Stimulated activated CD8-positive, alpha-beta memory T cell treated with anti-CD3 and anti-CD28 coated beads, Interleukin-4, amount 100 ng/mL, for 24 hours (primary cell): ENCODE measurements around the gene PRIMA1.

Source experiments
- DNase-seq: peaks from one replicate; pipeline ENCODE4 v3.0.0-alpha.2; 2020; ENCODE audit warnings: low read depth

The PRIMA1 gene

DNA sequence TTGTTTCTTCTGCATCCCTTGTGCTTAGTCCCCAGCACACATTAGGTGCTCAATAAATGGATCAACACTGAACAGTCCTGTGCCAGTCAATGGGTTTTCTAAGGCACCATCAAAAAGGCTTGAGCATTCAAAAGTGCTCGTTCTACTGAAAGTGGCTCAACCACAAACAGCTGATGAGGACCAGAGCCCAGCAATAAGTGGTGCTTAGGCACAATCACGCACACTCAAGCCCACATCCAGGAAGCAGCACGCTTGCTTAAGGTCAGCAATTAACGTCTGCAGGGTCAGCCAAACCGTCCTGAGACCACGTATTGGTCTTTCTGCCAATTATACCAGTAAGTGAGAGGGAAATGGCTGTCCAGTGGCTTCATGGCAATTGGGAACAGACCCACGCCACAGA is 56.5 kb downstream of the PRIMA1 start:
- DNase-seq, result no peak

DNA sequence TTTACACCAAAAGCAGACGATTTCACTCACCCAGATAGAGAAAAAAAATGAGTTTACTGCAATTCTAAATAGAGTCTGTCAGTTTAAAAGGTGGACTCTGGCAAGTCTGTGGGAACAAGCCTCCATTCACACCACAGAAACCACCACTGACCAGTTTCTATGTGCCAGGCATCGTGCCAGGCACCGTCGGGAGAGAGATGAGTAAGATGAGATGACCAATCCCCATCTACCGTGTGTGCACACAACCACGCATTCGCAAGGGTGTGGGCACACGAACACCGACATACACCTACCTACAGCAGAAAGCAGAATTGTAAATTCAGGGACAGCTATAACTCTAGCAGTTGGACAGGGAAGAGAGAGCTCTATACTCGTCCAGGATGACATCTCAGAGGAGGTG is 58.3 kb downstream of the PRIMA1 start:
- DNase-seq, result no peak

DNA sequence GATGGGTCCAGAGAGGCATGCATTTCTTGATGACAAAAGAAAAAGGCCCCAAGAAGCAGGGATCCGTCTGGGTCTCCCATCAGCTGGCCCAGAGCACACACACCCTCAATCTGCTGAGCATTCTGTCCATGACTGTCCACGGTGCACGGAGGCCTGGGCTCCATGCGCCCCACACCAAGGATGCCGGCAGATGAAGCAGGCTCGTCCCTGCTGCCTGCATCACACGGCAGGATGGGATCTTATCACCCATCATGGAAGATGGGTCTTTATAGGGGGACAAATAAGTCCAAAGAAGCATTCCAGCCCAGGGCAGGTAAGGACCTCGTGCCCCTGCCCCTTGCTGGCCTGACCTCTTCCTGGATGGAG is 59.7 kb downstream of the PRIMA1 start:
- no peak for DNase-seq

DNA sequence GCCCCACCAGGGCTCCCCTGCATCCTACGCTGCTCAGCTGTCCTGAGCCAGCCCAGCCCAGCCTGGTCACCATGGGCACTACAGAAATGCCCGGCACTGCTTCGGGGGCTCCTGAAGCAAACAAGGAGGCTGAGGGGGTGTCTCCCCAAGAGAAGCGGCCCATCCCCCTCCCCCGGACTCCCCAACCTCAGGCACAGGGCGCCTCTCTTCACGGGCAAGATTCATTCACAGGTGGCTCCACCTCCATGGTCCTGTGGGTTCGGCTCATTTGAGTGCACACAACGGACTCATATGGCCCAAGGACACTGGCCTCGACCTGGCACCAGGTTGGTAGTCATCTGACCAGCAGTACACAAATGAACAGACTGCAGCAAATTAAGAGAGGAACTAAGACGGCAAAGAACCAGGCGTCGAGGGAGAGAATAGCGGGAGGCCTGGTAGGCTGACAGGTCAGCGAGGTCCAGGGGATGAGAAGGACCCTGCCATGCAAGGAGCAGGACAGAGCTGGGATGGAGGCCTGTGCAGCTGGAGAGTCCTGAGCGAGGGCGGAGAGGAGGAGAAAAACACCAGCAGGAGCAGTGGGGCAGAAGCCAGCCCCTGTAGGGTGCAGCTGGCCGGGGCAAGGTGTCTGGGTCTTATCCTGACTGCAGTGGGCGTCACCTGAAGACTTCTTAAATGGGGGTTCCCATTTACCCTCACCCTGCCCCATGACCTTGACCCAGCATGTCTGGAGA is 60.2 kb downstream of the PRIMA1 start:
- DNase-seq, result no peak

DNA sequence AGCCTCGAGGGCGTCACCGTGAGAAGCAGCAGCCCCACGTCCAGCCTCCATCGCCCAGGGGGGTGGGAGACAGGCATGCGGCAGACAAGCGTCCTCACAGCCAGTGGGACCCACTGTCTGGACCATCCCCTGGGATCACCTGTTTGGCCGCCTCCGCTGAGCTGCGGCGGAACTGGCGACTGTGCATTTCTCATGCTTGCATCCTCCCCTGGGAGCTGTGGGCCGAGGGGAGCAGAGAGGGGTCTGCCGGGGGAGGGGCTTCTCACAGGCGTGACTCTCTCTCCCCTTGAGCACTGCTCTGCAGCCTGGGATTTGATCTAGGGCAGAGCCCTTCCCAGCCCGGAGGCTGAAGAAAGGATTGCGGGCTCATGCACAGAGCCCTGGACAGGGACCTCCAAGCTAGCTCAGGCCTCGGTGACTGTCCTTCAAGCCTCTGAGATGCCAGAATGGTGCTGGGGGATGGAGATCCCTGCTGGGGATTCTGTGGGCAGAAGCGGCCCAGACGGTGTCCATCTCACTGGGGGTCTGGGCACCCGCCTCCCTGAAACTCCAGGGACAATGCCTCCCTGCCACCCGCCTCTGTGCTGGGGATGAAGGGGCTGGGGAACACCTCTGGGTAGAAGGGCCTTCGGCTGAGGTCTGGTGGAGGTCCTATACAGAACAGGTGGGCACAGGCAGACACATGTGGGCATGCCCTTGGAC is 61.1 kb downstream of the PRIMA1 start:
- DNase-seq, result no peak

DNA sequence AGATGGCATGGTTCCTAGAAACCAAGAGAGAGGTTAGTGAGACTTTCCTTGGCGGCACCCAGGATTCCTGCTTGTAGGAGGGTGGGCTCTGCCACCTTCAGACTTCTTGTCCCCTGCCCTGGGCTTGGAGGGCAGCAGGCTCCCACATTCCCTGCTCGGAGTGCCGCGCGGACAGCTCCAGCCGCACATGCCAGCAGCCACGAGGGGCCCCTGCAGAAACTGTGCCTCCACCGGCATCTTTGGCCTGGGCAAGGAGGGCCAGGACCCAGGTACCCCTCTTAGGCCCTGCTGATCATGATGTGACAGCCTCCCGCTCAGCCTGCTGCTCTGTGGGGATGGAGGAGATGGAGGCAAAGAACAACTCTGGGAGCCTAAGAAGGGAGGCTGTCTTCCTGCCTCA is 62.3 kb downstream of the PRIMA1 start:
- no peak for DNase-seq

DNA sequence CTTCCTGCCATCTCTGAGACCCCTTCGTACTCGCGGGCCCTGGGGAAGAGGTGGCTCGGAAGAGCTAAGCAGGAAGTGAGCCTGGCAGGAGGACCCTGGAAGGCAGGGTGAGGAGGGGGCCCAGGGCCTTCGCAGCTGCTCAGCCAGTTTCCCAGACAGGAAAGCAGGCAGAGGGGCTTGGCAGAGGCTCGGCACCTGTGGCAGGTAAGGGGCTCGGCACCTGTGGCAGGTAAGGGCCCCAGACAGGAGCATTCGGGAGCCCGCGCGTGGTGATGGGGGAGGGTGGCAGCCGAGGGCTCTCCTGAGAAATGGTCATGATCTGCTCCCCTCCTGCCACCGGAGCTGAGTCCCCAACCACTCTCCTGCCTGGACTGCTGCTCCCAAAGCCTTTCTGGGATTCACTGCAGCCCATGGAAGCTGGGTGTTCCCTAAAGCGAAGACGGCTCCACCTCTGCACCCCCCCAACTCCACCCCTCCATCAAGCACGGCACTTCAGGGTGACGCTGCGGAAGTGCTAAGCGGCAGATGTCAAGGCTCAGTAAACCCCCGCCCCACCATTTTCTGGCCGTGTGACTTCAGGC is 63.2 kb downstream of the PRIMA1 start:
- no peak for DNase-seq

DNA sequence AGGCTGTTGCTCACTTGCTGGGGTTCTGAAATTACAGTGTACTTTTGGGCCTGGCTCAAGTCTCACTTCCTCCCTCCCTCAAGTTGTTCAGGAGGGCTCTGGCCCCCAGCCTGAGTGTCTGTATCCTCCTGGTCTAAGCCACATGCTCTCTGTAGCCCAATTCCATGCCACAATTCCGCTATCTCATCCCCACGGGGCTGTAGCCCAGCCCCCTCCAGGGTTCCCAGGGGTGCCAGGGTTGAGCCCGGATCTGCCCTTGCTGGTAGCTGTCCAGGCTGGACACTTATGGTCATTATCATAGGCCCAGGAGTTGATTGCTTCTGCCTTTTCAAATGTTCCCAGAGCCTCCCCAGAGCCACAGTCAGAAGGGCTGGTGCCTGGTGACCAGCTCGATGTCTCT is 65.3 kb downstream of the PRIMA1 start:
- DNase-seq, result no peak

DNA sequence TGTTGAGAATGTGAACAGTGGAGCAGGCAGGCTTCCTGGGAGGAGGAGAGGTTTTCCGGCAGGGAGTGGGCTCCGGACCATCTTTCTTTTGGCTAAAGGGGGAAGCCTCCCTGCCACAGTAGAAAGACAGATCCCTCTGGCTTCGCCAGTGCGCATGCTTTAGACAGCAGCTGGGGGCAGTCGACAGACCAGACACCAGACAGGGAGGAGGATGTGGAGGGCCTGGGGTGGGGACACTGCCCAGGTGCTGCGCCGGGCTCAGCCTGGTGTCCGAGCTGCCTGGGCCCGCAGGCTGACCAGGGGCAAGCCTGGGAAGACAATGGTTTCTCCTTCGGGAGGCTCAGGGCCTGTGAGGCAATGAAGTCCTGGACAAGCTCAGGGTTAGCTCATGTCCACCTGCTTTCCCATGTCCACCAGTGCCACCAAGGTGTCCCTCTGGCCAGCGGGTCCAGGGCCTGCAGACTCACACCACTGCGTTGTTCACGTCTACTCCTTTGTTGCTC is 67.3 kb downstream of the PRIMA1 start:
- DNase-seq, result no peak

DNA sequence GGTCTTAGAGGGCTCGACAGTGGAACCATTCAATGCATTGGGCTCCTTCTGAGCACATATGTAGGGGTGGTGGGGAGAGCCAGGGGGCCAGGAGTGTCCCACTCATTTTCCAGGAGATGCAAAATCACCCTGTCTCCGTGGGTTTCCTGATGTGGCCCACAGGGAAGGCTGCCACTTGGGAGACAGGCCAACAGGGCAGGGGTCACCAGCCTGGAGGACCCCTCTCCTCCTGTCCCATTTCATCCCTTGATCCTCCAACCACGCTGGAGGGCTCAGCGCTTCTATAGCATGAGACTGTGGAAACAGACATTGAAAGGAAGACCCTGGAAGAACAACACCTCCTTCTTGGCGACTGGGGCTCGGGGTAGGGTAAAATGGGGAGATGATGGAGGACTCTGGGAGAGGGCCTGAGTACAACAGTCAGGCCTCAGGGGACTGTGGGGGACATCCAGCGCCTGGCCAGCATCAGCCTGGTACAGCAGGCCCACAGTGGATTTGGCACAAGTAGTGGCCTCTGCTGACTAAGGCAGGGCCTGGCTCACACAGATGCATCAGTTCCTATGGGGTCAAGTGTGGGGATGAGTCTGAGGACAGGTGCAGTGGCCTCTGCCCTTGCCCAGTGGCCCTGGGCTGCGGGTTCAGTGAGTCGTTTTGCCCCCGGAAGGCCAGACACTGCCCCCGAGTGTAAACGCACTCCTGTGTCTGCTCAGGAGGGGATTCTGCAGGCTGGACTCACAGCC is 68.0 kb downstream of the PRIMA1 start:
- no peak for DNase-seq

DNA sequence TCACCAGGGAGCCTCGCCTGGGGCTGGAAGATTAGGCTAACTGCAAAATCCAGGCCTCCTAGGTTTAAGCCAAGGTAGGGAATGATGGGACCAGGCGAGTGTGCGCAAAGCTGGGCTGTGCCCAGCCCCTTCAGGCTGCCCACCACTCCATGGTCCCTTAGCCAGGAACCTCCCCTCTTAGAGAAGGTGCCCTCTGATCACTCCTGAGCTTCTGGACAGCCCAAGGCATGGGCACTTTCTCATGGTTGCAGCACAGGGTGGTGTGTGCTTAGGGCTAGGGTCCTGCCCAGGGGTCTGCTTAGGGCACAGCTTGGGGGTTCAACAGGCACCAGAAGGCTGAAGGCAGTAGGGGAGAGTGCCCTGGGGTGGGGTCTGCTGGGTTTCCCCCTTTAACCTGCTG is 69.0 kb downstream of the PRIMA1 start:
- DNase-seq, result no peak

DNA sequence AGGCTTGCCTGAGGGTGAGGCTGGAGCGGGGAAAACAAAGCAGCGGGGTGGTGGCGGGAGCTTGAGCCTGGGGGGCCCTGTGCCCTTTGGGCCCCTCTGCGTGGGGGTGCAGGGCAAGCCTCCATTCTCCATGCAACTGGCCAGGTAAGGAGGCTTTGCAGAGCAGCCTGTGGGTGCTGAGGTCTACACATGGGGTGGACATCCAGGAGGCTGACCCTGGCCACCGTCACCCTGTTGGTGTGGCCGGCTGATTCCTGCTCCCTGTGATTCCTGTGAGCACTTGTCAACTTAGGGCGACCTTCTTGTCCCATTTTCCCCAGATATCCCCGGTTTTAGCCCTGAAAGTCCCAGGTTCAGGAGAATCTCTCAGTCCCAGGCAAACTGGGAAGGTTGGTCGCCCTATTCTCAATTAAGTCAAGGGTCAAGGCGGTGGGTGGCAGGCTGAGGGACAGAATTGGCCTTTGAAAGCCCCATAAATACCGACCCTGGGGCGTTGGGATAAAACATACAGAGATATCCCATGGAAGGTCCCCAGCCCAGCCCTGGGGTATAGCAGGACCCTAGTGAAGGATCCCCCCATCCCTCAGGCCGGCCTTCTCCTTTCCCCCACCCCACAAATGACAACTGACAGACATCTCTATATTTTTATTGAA is 70.5 kb downstream of the PRIMA1 start:
- no peak for DNase-seq

DNA sequence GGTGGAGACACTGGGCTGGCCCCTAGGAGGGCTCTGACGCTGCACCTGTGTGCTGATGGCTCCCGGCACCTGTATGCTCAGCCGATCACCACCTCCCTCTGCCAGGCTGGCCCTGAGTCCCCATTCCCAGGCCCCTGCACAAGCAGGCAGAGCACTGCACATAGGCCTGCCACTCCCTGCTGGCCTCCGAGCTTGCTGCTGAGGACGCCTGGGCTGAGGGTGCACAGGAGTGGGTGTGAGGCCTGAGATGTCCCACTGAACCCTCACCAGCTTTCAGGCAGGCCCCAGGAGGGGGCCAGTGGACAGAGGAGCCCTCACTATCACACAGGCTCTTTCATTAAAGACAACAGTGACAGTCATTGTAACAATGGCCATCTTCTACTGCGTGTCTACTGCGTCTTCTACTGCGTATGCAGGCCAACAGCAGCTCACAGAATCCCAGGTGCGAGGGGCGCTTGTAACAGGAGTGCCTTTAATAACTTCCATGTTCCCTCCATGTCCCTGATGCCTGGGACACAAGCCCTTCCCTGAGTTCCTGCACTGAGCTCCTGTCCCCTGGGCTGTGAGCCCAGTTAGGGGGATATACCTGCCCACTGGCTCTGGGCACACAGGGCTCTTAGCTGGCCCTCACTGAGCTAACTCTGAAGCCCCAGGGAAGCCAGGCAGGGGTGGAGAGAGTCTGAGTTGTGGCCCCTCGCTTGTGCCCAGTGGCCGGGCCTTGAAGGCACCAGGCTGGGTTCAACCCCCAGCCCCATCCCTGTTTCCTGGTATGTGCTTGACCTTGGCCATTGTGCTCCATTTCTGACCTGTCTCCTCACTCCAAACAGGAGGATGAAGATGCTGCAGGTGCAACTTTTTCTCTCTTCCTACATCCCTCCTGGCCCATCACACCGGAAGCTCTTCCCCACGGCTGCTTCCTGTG is 71.3 kb downstream of the PRIMA1 start:
- DNase-seq, result no peak

DNA sequence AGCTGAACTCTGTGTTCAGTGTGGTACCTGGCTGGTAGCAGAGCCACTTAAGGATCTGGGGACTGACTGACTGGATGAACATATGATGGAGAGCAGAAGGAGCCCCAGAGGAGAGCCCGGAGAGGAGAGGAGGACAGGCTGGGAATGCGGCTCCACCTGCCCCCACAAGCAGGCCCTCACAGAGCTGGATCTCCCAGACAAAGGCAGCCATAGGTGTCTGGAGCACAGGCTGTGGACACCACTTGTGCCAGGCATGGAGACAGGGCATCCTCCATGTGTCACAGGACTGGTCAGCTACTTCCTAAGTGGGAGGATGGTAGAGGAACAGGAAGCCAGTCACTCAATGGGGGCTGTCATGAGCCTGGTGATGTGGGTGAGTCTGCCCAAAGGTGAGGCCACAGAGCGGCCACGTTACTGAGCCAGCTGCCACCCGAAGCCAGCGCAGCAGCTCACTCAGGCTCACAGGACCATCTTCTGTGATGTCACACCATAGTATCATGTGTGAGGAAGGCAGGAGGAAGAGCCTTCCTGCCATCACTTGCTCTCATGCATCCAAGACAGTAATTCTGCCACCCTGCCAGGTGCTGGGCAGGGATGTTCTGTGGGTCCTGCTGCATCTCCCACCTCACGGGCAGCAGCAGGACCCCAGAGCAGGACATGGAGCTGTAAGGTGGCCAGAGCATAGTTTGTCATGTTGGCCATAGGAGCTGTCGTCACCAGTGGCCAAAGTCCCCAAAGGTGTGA is 72.1 kb downstream of the PRIMA1 start:
- no peak for DNase-seq

DNA sequence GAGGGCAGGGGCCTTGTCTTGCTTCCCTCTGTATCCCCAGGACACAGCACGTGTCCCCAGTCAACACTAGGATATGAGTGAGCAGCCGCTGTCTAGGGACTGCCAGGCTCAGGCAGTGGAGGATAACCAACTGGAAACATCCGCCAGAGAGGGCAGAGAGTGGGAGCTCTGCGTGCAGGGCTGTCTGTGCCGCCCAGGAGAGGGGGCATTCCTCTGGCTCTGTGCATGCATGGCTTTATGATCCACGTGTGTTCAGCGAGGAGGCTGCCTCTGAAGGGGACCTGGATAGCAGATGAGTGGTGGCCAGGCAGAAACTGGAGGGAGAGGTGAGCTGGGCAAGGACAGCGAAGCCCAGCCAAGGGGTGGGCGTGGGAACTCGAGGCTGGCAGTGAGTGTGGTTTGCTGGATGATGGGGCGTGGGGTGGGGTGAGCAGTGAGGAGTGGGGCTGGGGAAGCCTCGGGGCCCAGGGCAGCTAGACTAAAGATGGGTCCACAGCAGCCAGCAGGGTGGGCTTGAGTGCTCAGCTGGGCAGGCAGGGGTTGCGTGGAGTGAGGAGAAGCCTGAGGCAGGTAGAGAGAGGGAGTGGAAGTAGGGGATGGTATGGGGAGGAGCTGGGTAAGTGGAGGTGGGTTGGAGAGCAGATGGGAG is 72.9 kb downstream of the PRIMA1 start:
- no peak for DNase-seq

DNA sequence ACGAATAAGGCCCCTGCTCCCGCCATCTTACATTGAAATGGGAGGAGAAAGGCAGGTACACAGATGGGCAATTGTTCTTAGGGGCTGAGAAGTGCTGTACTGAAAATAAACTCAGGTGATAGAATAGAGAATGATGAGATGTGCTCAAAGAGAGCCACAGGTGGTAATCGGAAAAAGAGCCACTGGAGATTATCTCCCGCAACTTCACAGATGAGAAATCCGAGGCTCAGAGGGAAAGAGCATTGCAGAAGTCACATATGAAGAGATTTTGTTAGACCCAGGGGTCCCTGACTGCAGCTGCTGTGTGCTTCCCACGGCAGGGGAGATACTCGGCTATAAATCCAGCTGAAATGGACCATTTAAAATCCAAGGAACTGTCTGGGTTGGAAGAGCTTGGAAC is 73.7 kb downstream of the PRIMA1 start:
- DNase-seq, result no peak

DNA sequence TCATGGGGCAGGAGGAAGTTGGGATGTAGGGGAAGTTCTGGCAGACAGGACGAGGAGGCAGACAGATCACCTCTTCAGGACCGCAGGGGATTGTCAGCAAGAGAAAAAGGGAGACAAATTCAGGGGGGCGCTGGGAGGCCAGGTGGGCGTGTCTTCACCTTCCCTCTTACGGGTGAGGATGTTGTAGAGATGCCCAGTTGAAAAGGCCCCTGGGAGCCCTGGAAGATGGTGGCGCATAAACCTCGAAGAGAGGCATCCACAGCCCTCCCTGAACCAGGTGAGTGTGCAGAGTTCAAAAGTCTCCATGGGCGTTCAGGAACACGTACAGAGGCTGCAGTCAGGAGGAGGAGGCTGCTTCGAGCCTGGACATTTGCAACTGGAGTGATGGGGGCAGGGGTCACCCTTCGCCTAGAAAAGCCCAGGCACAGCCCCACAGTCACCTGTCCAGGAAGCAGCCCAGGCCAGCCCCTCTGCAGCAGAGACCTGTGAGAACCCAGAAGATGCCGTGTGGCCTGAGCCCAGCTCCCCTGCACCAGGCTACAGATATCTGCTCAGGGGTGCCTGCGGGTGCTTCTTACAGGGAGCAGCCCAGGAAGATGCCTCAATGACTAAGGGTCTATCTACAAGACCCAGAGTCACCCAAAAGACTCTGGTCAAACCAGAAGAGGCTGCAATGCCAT is 74.4 kb downstream of the PRIMA1 start:
- DNase-seq, result no peak

DNA sequence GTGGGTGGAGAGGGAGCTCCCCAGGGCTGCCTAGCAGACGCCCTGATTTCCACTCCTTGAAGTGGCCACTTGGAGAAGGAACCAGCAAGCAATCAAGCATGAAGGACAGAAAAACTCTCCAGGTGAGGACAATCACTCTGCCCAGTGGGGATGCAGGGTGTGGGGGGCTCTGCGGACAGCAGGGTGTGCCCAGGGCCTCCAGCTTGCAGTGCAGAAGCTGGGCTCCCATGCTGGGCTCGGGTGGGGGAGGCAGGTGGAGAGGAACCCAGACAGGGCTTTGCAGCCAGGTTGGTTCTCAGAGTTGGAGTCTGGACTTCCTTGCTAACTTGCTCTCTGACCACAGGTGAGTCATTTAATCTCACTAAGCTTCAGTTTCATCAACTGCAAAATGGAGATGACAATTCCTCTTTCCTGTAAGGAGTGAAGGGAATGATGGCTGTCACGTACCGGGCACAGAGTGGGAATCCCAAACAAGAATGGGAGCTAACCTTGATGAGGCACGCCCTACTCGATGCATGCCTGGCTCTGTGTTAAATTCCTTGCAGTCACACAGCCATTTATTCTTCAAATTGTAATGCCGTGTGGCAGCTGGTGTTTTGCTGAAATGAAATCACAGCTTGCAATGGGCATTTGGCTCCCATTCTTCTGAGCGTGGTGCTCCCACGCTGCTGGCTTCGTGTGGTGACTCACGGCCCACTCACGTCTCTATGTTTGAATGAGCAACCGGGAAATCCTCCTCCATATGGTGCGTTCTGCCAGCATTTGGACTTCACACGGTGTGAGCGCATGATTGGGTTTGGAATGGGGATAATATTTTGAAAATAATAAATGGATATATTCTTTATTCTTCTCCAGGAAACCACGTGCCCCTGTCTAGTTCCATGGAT is 75.2 kb downstream of the PRIMA1 start:
- no peak for DNase-seq
